Epithelial cell of proximal tubule (primary cell): ENCODE results near the gene DBP. TPM values are rescaled to one million over a fixed set of nuclear protein-coding genes. Genes with fewer than 3 reads are reported as not detected.
A peak's percentile ranks its signal among the peaks of the same experiment; 100 is the strongest.

Experiments used
- DNase-seq: peaks from one replicate; pipeline ENCODE4 v3.0.0-alpha.2; 2011; ENCODE audit warnings: low read depth
- H3K4me3 ChIP-seq: 2 replicates; pipeline ENCODE4 v1.5.1; 2011; ENCODE audit warnings: low read depth, mild to moderate bottlenecking, low read length
- CTCF ChIP-seq: conservative IDR thresholded peaks from 2 replicates; pipeline ENCODE4 v1.5.1; 2012; ENCODE audit warnings: low read depth, mild to moderate bottlenecking, low read length
- total RNA-seq: library from RNA; depleted of rRNA; stranded (reverse); fragments of >200 nt; gene quantifications from 2 replicates; pipeline ENCODE4 v1.2.3, GENCODE V29; 2015

The DBP gene
- total RNA-seq, 1 donor from 2014 or later: 5.9 TPM

- H3K4me3 ChIP-seq: no peak overlapping the region
- TF ChIP-seq CTCF: no peak
- DNase-seq: no peak
Observed at GRCh38 chr19:48625891-48626327, 11.3 kb downstream of the DBP start.

GRCh38 chr19:48624791-48625723 lies 12.1 kb downstream of the DBP start:
- DNase-seq: no peak
- peak overlapping the region; percentile 81 for H3K4me3 ChIP-seq
- TF ChIP-seq CTCF: no peak

- peak overlapping the region; percentile 81 for H3K4me3 ChIP-seq
- no peak for DNase-seq
- no peak for TF ChIP-seq CTCF
Observed at GRCh38 chr19:48624067-48624594, 13.0 kb downstream of the DBP start.

- peak overlapping the region; percentile 44 for H3K4me3 ChIP-seq
- DNase-seq: no peak
- no peak for TF ChIP-seq CTCF
Observed at GRCh38 chr19:48623556-48624066, 13.6 kb downstream of the DBP start.

DNA sequence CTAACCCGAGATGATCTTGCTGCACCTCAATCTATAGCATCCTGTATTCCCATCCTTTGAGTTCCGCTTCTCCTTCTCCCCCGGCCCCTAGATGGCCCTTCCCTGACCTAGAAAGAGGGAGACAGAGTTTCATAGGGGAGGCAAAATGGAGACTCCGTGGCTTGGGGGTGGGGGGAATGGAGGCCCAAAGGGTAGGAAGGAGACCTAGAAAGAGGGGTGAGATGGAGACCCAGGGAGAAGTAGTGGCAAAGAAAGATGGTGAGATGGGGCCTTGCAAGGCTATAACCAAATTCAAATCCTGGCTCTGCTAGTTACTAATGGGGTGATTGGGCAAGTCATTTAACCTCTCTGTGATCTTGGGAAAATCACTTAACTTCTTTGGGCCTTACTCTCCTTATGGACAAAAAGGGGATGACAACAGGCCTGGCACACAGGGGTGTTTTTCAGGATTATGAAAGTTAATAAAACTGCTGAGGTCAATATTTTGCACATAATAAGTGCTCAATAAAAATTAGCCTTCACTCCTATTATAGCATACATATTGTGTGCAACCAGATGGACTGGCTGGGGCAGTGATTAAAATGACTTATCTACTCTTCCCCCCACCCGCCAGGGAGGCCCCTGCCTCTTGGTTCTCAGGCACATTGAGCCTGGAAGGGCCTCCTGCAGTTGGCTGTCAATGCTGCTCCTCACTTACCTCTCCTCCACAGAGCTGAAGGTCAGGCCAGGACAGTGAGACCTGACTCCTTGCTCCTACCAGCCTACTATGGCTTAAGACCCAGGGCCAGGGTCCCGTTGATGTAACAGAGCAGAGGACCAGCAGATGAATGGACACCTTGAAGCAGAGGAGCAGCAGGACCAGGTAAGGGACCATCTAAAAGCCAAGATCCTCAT lies 17.2 kb downstream of the DBP start:
- DNase-seq: no peak
- no peak for TF ChIP-seq CTCF
- H3K4me3 ChIP-seq: peak overlapping the region; percentile 96

DNA sequence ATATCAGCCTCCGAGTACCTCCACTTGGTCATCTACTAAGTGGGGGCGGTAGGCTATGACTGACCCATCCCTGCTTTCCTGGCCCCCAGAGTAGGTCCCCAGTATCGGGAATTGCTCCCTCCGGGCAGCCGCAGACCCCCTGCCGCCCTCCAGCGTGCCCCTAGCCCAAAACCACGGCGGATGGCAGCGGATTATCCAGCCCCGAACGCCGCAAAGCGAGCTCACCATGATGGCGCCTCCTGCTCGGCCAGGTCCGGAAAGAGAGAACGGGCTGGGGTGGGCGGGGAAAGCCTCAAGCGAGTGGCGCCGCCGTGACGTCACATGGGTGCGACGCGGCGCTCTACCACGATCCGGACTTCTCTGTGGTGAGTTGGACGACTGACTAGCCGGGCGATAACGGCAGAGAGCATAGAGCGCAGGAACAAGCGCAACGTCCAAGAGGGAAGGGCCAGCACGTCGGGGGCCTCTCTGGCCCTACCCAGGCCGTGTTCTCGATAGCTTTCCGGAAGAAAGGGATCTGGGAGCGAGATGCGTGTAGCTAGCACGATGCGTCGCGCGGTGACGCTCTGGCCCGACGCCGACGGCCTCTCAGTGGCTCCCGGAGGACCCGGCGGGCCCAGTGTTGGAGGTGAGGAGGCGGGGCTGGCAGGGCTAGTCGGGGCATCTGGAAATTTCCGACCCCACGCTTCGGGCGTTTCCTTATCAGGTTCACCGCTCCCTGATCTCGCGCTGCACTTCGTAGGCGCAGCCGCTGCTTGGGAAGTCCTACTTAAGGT lies 18.1 kb downstream of the DBP start, which contains the start of the genes RPL18 and SPHK2:
TSS of gene RPL18 (minus strand) at position 263 of the 776 bp plus-strand sequence. CDS start at position 228, 35 bp downstream.
TSS of gene SPHK2 (plus strand) at position 591 of the 776 bp plus-strand sequence. CDS start 1,009 bp downstream, outside the sequence.
- peak within 1 kb of the TSS; percentile 96 for H3K4me3 ChIP-seq
- peak; percentile 93 for DNase-seq
- TF ChIP-seq CTCF: no peak
